GM12801 (cell line): ENCODE results near the gene NINL.

Source experiments
- TF ChIP-seq, protein P1 (sequence below): IDR thresholded peaks from one replicate; pipeline ENCODE4 v1.5.1; 2011; ENCODE audit warnings: control low read depth; ENCODE audit not compliant: insufficient read length; ENCODE audit errors: extremely low read depth

NINL gene

DNA sequence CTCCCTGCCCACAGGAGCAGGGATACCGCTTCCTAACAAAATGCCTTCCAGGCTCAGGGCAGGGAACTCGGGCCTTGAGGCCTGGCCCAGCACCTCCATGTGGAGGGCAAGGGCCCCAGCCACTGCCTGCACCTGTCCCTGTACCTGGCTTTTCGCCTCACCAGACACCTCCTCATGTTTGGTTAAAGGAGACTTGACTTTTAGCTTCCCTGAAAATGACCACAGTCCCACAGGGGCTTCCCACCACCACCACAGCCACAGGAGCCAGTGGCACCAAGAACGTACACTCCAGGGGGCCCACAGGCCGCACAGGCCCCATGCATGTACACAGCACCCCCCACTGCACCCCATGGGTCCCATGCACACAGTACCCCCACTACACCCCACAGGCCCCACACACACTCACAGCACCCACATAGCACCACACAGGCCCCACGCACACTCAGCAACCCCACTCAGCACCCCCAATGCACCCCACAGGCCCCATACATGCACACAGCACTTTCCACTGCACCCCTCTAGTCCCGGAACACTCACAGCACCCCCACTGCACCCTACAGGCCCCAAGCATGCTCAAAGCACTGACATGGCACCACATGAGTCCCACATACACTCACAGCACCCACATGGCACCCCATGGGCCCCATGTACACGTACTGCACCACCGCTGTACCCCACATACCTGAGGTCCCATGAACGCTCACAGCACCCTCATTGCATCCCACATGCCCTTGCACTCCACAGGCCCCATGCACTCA lies 91.4 kb downstream of the NINL start:
- TF ChIP-seq, protein P1, sequence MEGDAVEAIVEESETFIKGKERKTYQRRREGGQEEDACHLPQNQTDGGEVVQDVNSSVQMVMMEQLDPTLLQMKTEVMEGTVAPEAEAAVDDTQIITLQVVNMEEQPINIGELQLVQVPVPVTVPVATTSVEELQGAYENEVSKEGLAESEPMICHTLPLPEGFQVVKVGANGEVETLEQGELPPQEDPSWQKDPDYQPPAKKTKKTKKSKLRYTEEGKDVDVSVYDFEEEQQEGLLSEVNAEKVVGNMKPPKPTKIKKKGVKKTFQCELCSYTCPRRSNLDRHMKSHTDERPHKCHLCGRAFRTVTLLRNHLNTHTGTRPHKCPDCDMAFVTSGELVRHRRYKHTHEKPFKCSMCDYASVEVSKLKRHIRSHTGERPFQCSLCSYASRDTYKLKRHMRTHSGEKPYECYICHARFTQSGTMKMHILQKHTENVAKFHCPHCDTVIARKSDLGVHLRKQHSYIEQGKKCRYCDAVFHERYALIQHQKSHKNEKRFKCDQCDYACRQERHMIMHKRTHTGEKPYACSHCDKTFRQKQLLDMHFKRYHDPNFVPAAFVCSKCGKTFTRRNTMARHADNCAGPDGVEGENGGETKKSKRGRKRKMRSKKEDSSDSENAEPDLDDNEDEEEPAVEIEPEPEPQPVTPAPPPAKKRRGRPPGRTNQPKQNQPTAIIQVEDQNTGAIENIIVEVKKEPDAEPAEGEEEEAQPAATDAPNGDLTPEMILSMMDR, result no peak

DNA sequence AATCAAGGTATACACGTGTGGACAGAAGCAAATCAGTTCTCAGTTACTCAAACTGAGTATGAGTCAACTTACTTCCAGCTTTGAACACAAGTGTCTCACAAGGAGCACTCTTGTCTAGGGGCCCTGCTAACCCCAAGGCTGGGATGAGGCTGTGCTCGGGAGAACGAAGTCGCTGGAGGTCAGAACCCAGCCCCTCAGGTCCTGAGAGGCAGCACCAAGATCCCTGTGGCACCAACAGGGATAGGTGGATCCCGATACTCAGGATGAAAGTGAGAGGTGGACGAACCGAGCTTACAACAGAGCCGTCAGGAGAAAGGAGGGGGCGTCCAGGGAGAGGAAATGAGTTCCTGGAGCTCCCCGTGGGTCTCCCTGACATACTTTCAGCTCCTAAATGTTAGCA lies 92.2 kb downstream of the NINL start:
- TF ChIP-seq, protein P1, result no peak

DNA sequence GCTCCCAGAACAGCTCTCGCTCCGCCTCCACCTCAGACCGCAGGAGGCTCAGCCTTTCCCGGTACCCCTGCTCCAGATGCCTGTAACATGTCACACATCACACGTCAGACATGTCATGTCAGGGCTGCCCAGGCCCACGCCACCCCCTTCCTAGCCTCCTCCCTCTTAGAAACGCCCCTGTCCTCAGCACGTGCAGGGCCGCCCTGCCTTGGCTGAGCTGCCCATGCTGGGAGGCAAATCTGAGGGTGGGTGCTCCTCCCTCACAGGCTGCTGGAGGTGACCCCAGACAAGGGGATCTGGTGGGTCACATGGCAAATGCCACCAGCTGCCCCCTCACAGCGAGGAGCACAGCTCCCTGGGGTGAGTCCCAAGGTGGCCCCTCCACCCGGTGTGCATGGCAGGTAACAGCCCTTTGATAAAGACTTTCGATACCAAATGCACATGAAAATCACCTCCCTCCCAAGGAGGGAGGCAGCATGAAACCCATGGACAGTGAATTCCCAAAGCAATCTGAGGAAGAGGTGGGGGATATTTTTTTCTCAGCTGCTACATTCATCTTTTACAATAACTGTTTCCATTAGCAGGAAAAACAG lies 93.8 kb downstream of the NINL start:
- TF ChIP-seq, protein P1, result no peak

- TF ChIP-seq, protein P1, result no peak
These were observed 94.5 kb downstream of the NINL start for GRCh38 chr20:25490656-25491445.

- TF ChIP-seq, protein P1, result no peak
These were observed 96.0 kb downstream of the NINL start for GRCh38 chr20:25489221-25489871.

GRCh38 chr20:25487975-25488374 lies 97.4 kb downstream of the NINL start:
- TF ChIP-seq, protein P1, result no peak

DNA sequence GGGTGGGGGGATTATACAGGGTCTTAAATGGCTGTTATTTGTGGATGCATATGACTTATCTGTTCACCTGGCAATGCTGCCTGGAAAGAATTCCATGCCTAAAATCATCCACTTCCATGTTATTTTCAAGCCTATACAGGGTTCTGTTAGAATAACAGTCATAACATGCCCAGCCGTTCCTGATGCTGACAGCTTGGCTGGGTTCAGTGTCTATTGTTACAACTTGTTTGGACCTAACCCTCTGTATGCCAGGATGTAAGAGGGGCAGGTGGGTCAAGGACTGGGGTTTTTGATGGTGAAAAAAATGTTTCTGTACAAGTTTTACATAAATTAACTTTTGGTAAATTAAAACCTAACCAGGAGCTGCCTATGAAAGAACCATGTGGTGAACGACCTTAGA lies 98.0 kb downstream of the NINL start:
- TF ChIP-seq, protein P1, result no peak
